Activated CD8-positive, alpha-beta memory T cell treated with anti-CD3 and anti-CD28 coated beads, Interleukin-2, amount 10 ng/mL, durations not matched to agents 7 days and 5 days (primary cell): Measurements from ENCODE around the gene ZNF33B. TPM values are rescaled to one million over a fixed set of nuclear protein-coding genes. Genes with fewer than 3 reads are reported as not detected.

Source experiments
- total RNA-seq, 2 experiments: library from RNA; stranded (reverse); gene quantifications; one replicate each; pipeline ENCODE4 v1.2.3, GENCODE V29; 2021

Gene ZNF33B
- total RNA-seq, 2 experiments from 2014 or later, result 15.6 to 16.5 TPM

Other genes with a start within 250 kb of the ZNF33B start
- 10 to 100 TPM; 17.4 to 24.0 TPM for gene BMS1, start 144.2 kb upstream of the ZNF33B start, total RNA-seq